GM12878 (cell line): ENCODE results near the gene OSGIN1. TPM values are rescaled to one million over a fixed set of nuclear protein-coding genes. Genes with fewer than 3 reads are reported as not detected.

Experiments
- ATF2 ChIP-seq: IDR thresholded peaks from 2 replicates; pipeline ENCODE4 v1.6.1; 2012; ENCODE audit warnings: low read length, inconsistent platforms
- CBX5 ChIP-seq: sonication (generic); IDR thresholded peaks from 2 replicates; pipeline ENCODE4 v1.6.1; 2016; ENCODE audit warnings: low read depth, moderate library complexity, mild to moderate bottlenecking, inconsistent platforms
- CEBPZ ChIP-seq: fragments of 150-350 bp; IDR thresholded peaks from 2 replicates; pipeline ENCODE4 v1.6.1; 2016; ENCODE audit warnings: low read depth, low read length
- CHD2 ChIP-seq: IDR thresholded peaks from 2 replicates; pipeline ENCODE4 v1.6.1; 2011; ENCODE audit warnings: low read depth, low read length, improper control_type of control experiment, borderline replicate concordance
- NRF1 ChIP-seq: conservative IDR thresholded peaks from 2 replicates; pipeline ENCODE4 v1.6.1; 2011; ENCODE audit warnings: mild to moderate bottlenecking, low read depth, low read length, improper control_type of control experiment
- RELA ChIP-seq: fragments of 450-650 bp; IDR thresholded peaks from 2 replicates; pipeline ENCODE4 v1.8.0; 2014; ENCODE audit warnings: borderline replicate concordance; ENCODE audit not compliant: partially characterized antibody
- REST ChIP-seq: IDR thresholded peaks from 2 replicates; pipeline ENCODE4 v1.6.1; 2012; ENCODE audit warnings: mild to moderate bottlenecking, low read depth, low read length
- SP1 ChIP-seq: IDR thresholded peaks from one replicate; pipeline ENCODE4 v1.6.1; 2011; ENCODE audit warnings: low read depth, low read length
- STAT3 ChIP-seq: IDR thresholded peaks from 2 replicates; pipeline ENCODE4 v1.6.1; 2011; ENCODE audit warnings: low read depth, low read length, improper control_type of control experiment
- SUZ12 ChIP-seq: fragments of 200-600 bp; sonication (generic); IDR thresholded peaks from one replicate; pipeline ENCODE4 v1.6.1; 2018; ENCODE audit warnings: antibody characterized with exemption, mild to moderate bottlenecking; ENCODE audit not compliant: unreplicated experiment
- polyA plus RNA-seq, 11 experiments: library from polyadenylated mRNA; depleted of rRNA in 4 of 11; unstranded in 6 of 11; stranded (reverse) in 5 of 11; fragments of >200 nt; fragmentation: Nextera tagmentation in 4 of 11; fragmentation: Illumina TruSeq in 1 of 11; extraction: Ambion mirVana in 4 of 11; extraction: Trizol in 1 of 11; gene quantifications; 1 replicate in 1 of 11; 2 replicates in 10 of 11; pipeline versions ENCODE4 v1.2.1 to v1.2.3, GENCODE V29; 2011 to 2016; ENCODE audit warnings: inconsistent platforms in 2 of 11, missing spikeins in 2 of 11, low read depth in 1 of 11
- total RNA-seq, 4 experiments: library from RNA; depleted of rRNA in 3 of 4; stranded (reverse); fragments of >200 nt in 3 of 4; fragmentation: Illumina TruSeq in 1 of 4; extraction: Trizol in 1 of 4; gene quantifications; 2 replicates each; pipeline versions ENCODE4 v1.2.1 to v1.2.3, GENCODE V29; 2013 to 2021

OSGIN1 gene
- total and polyA plus RNA-seq, 10 of the 15 experiments (the other 5 are each of a cell fraction or from before 2014, with no cell fraction given) = 0.06 to 0.18 (median 0.13) TPM; not detected in 5

GRCh38 chr16:83942815-83943515 lies 10.1 kb upstream of the OSGIN1 start (continued):
- TF ChIP-seq CEBPZ (no peak), SUZ12 (no peak), RELA (no peak), CHD2 (no peak), SP1 (no peak), CBX5 (no peak), NRF1 (no peak), REST (no peak), STAT3 (no peak), ATF2 (no peak)
